NCI-H187 (cell line): ENCODE measurements around the gene LILRA5.
"Not testable (repeated sequence)": the region's sequence is repeated elsewhere in the genome, so short reads cannot be mapped to it uniquely, and the experiment has no call there.

ENCODE experiments used
- DNase-seq, 2 experiments: peaks; one replicate each; lab custom pipeline; 2025; lab: John Stamatoyannopoulos, UW

Gene LILRA5

GRCh38 chr19:54302257-54302656 lies 10.7 kb downstream of the LILRA5 start:
- no peak for DNase-seq

GRCh38 chr19:54299515-54299914 lies 13.5 kb downstream of the LILRA5 start:
- DNase-seq, result no peak

- DNase-seq, result no peak
These were observed 13.9 kb downstream of the LILRA5 start for GRCh38 chr19:54299126-54299498.

GRCh38 chr19:54298357-54299125 lies 14.4 kb downstream of the LILRA5 start:
- no peak for DNase-seq

- DNase-seq, result no peak
These were observed 15.1 kb downstream of the LILRA5 start for GRCh38 chr19:54297759-54298305.

GRCh38 chr19:54294539-54294938 lies 18.4 kb downstream of the LILRA5 start:
- no peak for DNase-seq

GRCh38 chr19:54289160-54289559 lies 23.8 kb downstream of the LILRA5 start:
- DNase-seq, result not testable (repeated sequence)

GRCh38 chr19:54287456-54287855 lies 25.5 kb downstream of the LILRA5 start:
- no peak for DNase-seq

- DNase-seq, result not testable (repeated sequence)
These were observed 26.7 kb downstream of the LILRA5 start for GRCh38 chr19:54286283-54286682.

GRCh38 chr19:54285427-54286056 lies 27.4 kb downstream of the LILRA5 start:
- DNase-seq, result not testable (repeated sequence)

- DNase-seq, result no peak
These were observed 30.1 kb downstream of the LILRA5 start for GRCh38 chr19:54282686-54283470.

- not testable (repeated sequence) for DNase-seq
These were observed 31.3 kb downstream of the LILRA5 start for GRCh38 chr19:54281729-54282075.

- no peak for DNase-seq
These were observed 31.8 kb downstream of the LILRA5 start, which contains the start of gene LILRB2 for GRCh38 chr19:54281007-54281728. Gene LILRB2, minus strand, starts transcription at chr19:54281110. Its CDS starts 614 bp downstream, at chr19:54280496.

GRCh38 chr19:54280441-54280840 lies 32.5 kb downstream of the LILRA5 start:
- DNase-seq, result not testable (repeated sequence)

- DNase-seq, result not testable (repeated sequence)
These were observed 32.9 kb downstream of the LILRA5 start for GRCh38 chr19:54280025-54280424.

- DNase-seq, result no peak
These were observed 33.5 kb downstream of the LILRA5 start for GRCh38 chr19:54279406-54279962.

- not testable (repeated sequence) for DNase-seq
These were observed 34.3 kb downstream of the LILRA5 start for GRCh38 chr19:54278571-54279195.

- not testable (repeated sequence) for DNase-seq
These were observed 34.9 kb downstream of the LILRA5 start for GRCh38 chr19:54278056-54278455.

- not testable (repeated sequence) for DNase-seq
These were observed 35.8 kb downstream of the LILRA5 start for GRCh38 chr19:54277111-54277615.

- DNase-seq, result no peak
These were observed 37.0 kb downstream of the LILRA5 start for GRCh38 chr19:54275951-54276350.

GRCh38 chr19:54274516-54274915 lies 38.5 kb downstream of the LILRA5 start:
- DNase-seq, result not testable (repeated sequence)
